GM19397 (cell line): ENCODE measurements around the gene CBX8.

Experiments
- ATAC-seq: cut with Tn5 transposase; IDR thresholded peaks from one replicate; pipeline ENCODE4 v1.9.1; 2021; ENCODE audit warnings: mild to moderate bottlenecking, moderate library complexity; ENCODE audit not compliant: unreplicated experiment

CBX8 gene

GRCh38 chr17:79835953-79836509, 39.2 kb upstream of the CBX8 start:
- ATAC-seq = no peak

GRCh38 chr17:79835470-79835899, 38.6 kb upstream of the CBX8 start:
- no peak for ATAC-seq

- no peak for ATAC-seq
Measured at GRCh38 chr17:79834565-79835469, 37.9 kb upstream of the CBX8 start.

GRCh38 chr17:79833744-79834564, 37.1 kb upstream of the CBX8 start:
- ATAC-seq = no peak

- no peak for ATAC-seq
Measured at GRCh38 chr17:79833110-79833450, 36.2 kb upstream of the CBX8 start.

- ATAC-seq = no peak
Measured at GRCh38 chr17:79832218-79833109, 35.6 kb upstream of the CBX8 start.

- ATAC-seq = no peak
Measured at GRCh38 chr17:79831265-79832217, 34.7 kb upstream of the CBX8 start.

- ATAC-seq = no peak
Measured at GRCh38 chr17:79830763-79831264, 33.9 kb upstream of the CBX8 start.

GRCh38 chr17:79830303-79830702, 33.4 kb upstream of the CBX8 start:
- ATAC-seq = no peak

- ATAC-seq = no peak
Measured at GRCh38 chr17:79829457-79829856, 32.6 kb upstream of the CBX8 start.

GRCh38 chr17:79829004-79829403, 32.1 kb upstream of the CBX8 start:
- no peak for ATAC-seq

GRCh38 chr17:79826841-79827578, 30.1 kb upstream of the CBX8 start:
- ATAC-seq = no peak

GRCh38 chr17:79826204-79826680, 29.4 kb upstream of the CBX8 start:
- no peak for ATAC-seq

GRCh38 chr17:79825580-79825921, 28.7 kb upstream of the CBX8 start:
- no peak for ATAC-seq

GRCh38 chr17:79824893-79825579, 28.2 kb upstream of the CBX8 start:
- no peak for ATAC-seq

- no peak for ATAC-seq
Measured at GRCh38 chr17:79824234-79824633, 27.4 kb upstream of the CBX8 start.

- no peak for ATAC-seq
Measured at GRCh38 chr17:79822583-79823124, 25.8 kb upstream of the CBX8 start.
